ENCODE measurements around the gene CDT1.

CDT1 gene

DNA sequence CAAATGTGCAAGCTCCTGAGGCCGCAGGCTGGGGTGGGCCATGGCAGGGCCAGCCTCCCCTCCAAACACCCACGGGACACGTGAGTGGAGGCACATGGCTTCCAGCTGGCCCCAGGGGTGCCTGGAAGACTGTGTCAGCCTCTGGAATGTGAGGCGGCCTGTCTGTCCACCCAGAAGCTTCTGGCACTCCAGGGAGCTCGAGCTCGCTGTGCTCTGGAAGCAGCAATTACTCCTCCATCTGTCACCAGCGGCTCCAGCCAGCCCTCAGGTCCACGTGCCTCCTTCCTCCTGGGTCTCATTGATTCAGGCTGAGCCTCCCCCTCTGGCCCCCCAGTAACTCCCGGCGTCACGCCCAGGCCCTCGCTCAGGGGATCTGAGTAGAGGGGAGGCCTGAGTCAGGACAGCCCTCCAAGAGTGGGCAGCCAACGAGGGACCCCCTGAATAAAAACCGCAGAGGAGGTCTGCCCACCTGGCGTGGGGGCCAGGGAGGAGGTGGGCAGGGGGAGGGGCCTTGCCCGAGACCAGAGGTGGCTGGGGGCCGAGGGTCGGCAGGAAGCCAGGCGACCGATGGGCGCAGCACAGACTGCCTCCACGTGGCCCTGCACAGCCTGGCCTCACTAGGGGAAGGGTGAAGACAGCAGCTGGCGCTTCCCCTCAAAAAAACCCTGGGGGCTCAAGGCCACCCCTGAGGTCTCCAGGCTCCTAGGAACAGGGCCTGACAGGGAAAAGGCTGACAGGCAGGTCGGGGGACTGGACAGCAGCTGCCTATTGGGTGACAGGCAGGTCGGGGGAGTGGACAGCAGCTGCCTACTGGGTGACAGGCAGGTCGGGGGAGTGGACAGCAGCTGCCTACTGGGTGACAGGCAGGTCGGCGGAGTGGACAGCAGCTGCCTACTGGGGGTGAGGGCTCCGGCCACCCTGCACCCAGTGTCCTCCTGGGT, 30.4 kb upstream of the CDT1 start:
- peaks cover 19% of the 10 kb centered on the region for H3K4me1 ChIP-seq (ENCODE audit: insufficient read depth, low read length)

DNA sequence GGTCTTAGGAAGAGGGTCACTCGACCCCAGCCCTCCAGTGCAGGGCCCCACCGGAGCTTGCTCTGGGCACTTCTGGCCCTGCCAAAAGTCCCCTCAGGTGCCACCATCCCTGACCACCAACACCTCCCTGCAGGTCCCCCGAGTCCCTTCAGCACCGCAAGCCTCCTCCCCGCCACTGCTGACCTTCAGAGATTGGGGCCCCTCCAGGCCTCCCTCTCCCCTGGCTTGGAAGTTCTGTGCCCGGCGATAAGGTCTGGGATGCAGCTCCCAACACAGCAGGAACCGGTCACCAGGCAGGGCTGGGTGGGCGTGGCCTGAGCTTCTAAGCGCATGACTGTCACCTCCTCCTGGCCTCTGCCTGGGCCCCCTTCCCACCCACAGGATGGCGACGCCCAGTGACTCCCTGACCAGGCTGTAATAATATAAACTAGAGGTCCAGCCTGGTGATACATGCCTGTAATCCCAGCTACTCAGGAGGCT, 29.7 kb upstream of the CDT1 start:
- no peak overlapping the region for H2AFZ ChIP-seq (ENCODE audit: low read depth, low read length)
- H3K27me3 ChIP-seq (ENCODE audit: insufficient read depth, low read length): no peaks in the 10 kb centered on the region
- H3K36me3 ChIP-seq (ENCODE audit: insufficient read depth, low read length): no peaks in the 10 kb centered on the region
- no peak overlapping the region for H3K4me3 ChIP-seq (ENCODE audit: low read length)
- no peaks in the 10 kb centered on the region for H3K9me3 ChIP-seq (ENCODE audit: low read length)
- H3K4me1 ChIP-seq (ENCODE audit: insufficient read depth, low read length): peaks cover 17% of the 10 kb centered on the region

More for the DNA sequence above, 30.4 kb upstream of the CDT1 start:
- H3K36me3 ChIP-seq (ENCODE audit: insufficient read depth, low read length): no peaks in the 10 kb centered on the region
- H3K9me3 ChIP-seq (ENCODE audit: low read length): no peaks in the 10 kb centered on the region
- no peaks in the 10 kb centered on the region for H3K27me3 ChIP-seq (ENCODE audit: insufficient read depth, low read length)
- no peak overlapping the region for H2AFZ ChIP-seq (ENCODE audit: low read depth, low read length)
- no peak overlapping the region for H3K4me3 ChIP-seq (ENCODE audit: low read length)

DNA sequence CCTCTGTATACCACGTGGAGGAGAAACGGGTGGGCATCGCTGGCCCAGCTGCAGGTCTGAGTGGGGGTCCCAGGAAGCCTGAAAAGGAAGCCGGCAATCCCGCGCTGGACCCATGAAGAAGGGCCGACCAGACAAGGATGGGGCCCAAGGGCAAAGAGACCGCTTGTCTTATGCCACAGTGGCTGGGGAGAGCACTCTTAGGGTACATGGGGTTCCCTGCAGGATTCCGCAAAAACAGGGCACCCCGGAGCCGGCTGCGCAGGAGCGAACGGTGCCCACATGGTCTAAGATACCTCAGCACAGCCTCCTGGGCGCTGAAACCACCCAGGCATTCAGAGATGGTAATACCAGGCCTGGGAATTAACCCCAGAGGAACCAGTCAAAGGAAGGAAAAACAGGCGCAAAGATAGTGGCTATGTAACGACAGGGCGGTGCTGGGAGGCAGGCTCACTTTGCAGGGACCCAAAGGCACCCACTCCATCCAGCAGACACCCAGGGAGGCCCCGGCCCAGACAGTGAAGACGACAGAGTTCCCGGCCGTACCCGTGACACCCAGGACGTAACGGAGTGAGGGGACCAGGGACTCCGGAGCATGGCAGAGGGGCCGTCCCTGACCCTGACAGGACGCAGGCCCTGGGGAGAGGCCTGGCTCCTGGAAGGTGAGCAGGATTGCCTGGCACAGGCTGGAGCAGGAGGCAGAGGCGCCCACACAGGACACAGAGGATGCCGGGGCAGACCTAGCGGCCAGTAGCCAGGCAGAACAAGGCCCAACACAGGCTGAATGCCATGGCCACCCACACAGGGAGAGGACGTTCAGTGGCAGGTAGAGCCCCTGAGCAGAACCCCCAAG, 28.8 kb upstream of the CDT1 start:
- H3K4me1 ChIP-seq (ENCODE audit: insufficient read depth, low read length): peaks cover 17% of the 10 kb centered on the region
- no peaks in the 10 kb centered on the region for H3K9me3 ChIP-seq (ENCODE audit: low read length)
- no peak overlapping the region for H3K4me3 ChIP-seq (ENCODE audit: low read length)
- no peaks in the 10 kb centered on the region for H3K36me3 ChIP-seq (ENCODE audit: insufficient read depth, low read length)
- H2AFZ ChIP-seq (ENCODE audit: low read depth, low read length): no peak overlapping the region
- H3K27me3 ChIP-seq (ENCODE audit: insufficient read depth, low read length): no peaks in the 10 kb centered on the region

DNA sequence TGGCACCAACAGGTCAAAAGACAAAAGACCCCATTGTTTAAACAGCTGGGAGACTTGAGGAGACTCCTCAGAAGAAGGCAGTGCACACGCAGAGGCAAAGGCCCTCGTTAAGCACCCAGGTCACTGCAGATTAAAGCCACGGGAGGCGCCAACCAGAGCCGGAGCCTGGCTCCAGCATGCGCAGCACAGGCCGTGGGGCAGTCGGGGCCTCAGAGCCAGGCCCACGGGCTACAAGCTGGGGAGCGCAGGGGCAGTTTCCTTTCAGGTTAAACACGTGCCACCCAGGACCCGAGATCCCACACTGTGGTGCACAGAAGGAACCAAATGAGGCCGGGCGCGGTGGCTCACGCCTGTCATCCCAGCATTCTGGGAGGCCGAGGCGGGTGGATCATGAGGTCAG, 27.8 kb upstream of the CDT1 start:
- Histone ChIP-seq H3K9me3 (ENCODE audit: low read length) (no peaks in the 10 kb centered on the region), H2AFZ (ENCODE audit: low read depth, low read length) (no peak overlapping the region), H3K36me3 (ENCODE audit: insufficient read depth, low read length) (no peaks in the 10 kb centered on the region), H3K4me1 (ENCODE audit: insufficient read depth, low read length) (peaks cover 15% of the 10 kb centered on the region), H3K27me3 (ENCODE audit: insufficient read depth, low read length) (no peaks in the 10 kb centered on the region), H3K4me3 (ENCODE audit: low read length) (no peak overlapping the region)

DNA sequence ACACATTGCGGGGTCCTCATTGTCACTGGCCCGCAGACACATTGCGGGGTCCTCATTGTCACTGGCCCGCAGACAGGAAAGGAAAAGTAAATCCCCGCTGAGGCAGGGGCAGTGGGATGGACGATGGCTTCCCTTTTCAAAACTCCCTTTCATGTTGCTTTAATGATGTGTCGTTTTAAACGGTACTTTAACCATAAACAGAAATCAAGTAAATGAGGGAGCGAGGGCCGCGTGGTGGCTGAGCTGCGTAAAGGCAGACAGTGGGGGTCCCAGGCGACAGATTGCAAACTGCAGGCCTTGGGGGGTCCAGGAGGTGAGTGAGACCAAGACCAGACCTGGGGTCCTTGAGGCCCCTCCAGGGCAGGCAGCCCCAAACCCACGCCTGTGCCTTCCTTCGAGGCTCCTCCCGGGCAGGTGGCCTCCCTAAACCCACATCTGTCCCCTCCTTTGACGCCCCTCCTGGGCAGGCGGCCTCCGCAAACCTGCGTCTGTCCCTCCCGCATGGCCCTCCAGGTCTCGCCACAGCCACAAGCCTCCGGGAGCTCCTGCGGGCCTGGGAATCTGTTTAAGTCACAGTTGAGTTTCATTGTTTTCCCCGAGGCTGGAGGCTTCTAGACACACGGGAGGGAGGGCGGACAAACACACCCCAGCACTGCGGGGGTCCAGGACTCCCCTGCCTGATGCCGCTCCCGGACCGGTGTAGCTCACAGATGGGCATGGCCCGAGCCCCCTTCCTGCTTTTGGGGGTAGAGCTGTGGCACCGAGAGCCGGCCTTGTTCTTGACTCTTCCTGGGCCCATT, 25.9 kb upstream of the CDT1 start:
- no peaks in the 10 kb centered on the region for H3K36me3 ChIP-seq (ENCODE audit: insufficient read depth, low read length)
- peaks cover 13% of the 10 kb centered on the region for H3K27me3 ChIP-seq (ENCODE audit: insufficient read depth, low read length)
- peaks cover 12% of the 10 kb centered on the region for H3K4me1 ChIP-seq (ENCODE audit: insufficient read depth, low read length)
- H3K9me3 ChIP-seq (ENCODE audit: low read length): no peaks in the 10 kb centered on the region
- H3K4me3 ChIP-seq (ENCODE audit: low read length): no peak overlapping the region
- no peak overlapping the region for H2AFZ ChIP-seq (ENCODE audit: low read depth, low read length)

DNA sequence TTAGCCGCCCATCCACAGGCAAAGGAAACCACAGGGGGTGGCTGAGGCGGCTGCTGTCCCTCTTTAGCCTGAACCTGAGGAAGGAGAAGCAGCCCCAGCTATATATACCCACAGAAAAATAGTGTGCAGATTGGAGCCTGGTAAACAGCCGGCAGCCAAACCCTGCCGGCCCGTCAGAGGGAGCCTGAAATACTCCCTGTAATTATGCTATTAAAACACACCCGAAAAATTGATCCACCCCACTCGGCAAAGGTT, 25.4 kb upstream of the CDT1 start:
- Histone ChIP-seq H3K27me3 (ENCODE audit: insufficient read depth, low read length) (peaks cover 18% of the 10 kb centered on the region), H3K4me1 (ENCODE audit: insufficient read depth, low read length) (peaks cover 9% of the 10 kb centered on the region), H3K4me3 (ENCODE audit: low read length) (no peak overlapping the region), H2AFZ (ENCODE audit: low read depth, low read length) (no peak overlapping the region), H3K9me3 (ENCODE audit: low read length) (no peaks in the 10 kb centered on the region), H3K36me3 (ENCODE audit: insufficient read depth, low read length) (no peaks in the 10 kb centered on the region)

DNA sequence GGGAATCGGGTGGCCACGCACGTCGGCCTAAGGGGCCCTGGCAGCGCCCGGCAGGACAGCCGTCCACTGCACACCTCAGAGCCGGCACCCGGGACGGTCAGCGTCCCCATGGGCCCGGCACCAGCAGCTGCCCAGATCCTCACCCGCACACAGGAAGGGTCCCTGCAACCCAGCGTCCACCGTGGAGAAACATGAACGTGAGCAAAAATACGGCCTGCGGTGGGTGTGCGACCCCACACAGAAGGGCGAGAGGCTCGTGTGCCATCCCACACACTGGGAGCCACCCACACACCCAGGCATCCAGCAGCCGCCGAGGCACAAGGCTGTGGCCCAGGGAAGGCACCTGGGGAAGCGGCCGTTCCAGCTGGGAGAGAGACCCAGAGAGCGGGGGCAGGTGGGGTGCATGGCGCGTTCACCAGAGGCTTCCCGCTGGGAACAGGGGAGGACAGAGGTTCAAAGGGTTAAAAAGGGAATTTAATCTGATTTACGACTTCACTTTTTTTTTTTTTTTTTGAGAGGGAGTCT, 25.0 kb upstream of the CDT1 start:
- peaks cover 4% of the 10 kb centered on the region for H3K4me1 ChIP-seq (ENCODE audit: insufficient read depth, low read length)
- H3K36me3 ChIP-seq (ENCODE audit: insufficient read depth, low read length): no peaks in the 10 kb centered on the region
- no peak overlapping the region for H3K4me3 ChIP-seq (ENCODE audit: low read length)
- peaks cover 22% of the 10 kb centered on the region for H3K27me3 ChIP-seq (ENCODE audit: insufficient read depth, low read length)
- no peaks in the 10 kb centered on the region for H3K9me3 ChIP-seq (ENCODE audit: low read length)
- no peak overlapping the region for H2AFZ ChIP-seq (ENCODE audit: low read depth, low read length)

DNA sequence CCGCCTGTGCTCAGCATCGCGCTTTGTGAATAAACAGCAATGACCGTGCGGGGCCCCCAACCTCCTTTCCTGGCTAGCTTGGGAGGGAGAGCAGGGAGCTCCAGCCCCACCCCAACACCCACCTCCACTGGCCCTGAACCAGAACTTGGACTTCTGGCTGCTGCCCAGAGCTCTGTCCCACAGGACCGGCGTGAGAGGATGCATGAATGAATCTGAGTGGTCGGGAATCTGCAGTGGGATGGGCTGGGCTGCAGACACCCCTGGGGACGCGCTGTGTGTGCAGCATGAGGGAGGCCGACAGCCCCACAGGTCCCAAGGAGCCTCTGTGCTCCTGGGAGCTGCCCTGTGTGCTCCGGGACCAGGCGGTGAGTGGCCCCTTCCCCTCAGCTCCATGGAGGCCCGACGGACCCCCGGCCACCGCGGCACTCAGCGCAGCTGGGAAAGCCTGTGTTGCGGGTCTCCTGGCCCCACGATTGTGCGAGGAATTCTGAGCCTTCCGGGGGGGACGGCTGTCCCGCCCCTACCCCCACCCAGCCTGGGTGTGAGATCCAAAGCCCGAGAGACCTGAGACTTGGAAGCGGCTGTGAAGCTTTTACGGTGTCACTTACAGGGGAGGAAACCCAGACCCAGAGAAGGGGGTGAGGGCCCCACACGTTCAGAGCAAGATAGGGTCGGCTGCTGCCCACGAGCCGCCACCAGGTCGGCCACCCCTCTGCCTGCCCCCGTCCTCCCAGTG, 24.0 kb upstream of the CDT1 start:
- no peaks in the 10 kb centered on the region for H3K9me3 ChIP-seq (ENCODE audit: low read length)

DNA sequence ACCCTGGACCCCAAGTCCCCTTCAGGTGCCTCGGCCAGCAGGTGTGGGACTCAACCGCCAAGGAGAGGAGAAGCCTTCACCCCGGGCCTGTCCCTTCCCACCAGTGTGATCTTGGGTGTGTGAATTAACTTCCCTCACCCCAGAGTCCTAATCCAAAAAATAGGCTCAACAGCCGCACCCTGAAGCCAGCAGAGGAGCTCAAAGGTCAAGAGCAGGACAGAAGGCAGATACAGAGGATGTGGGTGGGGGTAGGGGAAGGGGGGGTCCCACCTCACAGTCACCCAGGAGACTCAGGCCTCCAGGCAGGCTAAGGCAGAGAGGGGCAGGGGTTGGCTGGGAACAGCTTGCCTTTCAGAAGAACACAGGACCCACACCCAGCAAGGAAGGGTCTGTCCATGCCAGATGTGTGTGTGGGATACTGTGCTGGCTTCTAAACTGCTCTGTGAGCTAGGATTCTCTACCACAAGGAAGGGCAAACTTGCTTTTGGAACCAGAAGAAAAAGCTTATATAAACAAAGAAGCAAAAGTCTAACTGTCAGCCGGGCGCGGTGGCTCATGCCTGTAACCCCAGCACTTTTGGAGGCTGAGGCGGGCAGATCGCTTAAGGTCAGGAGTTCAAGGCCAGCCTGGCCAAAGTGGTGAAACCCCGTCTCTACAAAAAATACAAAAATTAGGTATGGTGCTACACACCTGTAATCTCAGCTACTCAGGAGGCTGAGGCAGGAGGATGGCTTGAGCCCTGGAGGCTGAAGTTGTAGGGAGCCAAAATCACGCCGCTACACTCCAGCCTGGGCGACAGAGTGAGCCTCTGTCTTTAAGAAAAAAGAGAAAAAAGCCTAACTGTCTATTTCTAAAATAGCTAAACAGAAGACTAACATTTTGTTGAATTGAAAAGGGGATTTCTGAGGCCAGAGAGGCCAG, 23.2 kb upstream of the CDT1 start:
- Histone ChIP-seq H3K4me3 (ENCODE audit: low read length) (no peak overlapping the region), H3K27me3 (ENCODE audit: insufficient read depth, low read length) (peaks cover 28% of the 10 kb centered on the region), H3K4me1 (ENCODE audit: insufficient read depth, low read length) (no peaks in the 10 kb centered on the region), H3K36me3 (ENCODE audit: insufficient read depth, low read length) (no peaks in the 10 kb centered on the region), H3K9me3 (ENCODE audit: low read length) (no peaks in the 10 kb centered on the region), H2AFZ (ENCODE audit: low read depth, low read length) (no peak overlapping the region)

More for the DNA sequence above, 24.0 kb upstream of the CDT1 start:
- H3K4me3 ChIP-seq (ENCODE audit: low read length): no peak overlapping the region
- no peaks in the 10 kb centered on the region for H3K4me1 ChIP-seq (ENCODE audit: insufficient read depth, low read length)
- H2AFZ ChIP-seq (ENCODE audit: low read depth, low read length): no peak overlapping the region
- H3K27me3 ChIP-seq (ENCODE audit: insufficient read depth, low read length): peaks cover 28% of the 10 kb centered on the region
- H3K36me3 ChIP-seq (ENCODE audit: insufficient read depth, low read length): no peaks in the 10 kb centered on the region

DNA sequence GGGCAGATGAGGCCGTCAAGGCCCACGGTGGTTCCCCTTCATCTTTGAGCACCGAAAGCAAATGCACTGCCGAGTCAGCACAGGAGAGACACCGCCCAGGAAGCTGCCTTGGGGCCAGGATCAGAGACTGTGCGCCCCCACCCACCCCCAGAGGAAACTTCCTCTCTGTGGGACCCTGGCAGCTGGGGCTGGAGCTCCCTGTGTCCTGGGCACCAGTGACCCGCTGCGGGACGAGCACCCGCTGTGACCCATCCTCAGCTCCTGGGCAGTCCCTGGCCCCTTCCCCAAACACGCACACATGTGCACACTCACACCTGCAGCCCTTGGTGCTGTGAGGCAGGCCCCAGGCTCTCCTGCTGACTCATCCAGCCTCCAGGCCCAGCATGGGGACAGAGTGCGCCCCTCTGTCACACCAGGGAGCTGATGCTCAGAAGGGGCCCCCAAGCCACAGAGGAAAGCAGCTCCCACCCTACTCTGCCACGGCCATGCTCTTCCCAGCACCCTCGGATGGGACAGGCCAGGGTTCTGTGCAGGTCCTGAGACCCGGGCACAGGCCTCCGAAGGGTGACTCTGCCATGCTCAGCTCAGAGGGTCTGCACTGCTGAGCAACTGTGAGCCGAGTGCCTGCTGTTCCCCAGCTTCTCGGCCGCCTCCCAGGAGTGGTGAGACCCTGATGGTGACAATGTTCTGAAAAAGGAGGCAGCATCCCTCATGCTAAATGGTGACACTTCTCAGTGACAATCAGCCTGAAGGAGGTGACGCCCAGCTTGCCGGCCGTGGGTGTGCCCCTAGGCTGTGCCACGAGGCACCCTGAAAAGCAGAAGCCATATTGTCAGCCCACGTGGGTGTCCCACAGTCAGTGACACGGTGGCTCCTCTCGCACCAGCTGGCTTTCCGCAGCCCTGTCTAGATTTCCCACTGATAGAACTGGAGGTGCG, 22.2 kb upstream of the CDT1 start:
- Histone ChIP-seq H3K4me3 (ENCODE audit: low read length) (no peak overlapping the region), H3K36me3 (ENCODE audit: insufficient read depth, low read length) (no peaks in the 10 kb centered on the region), H3K9me3 (ENCODE audit: low read length) (no peaks in the 10 kb centered on the region), H2AFZ (ENCODE audit: low read depth, low read length) (no peak overlapping the region), H3K4me1 (ENCODE audit: insufficient read depth, low read length) (no peaks in the 10 kb centered on the region), H3K27me3 (ENCODE audit: insufficient read depth, low read length) (peaks cover 32% of the 10 kb centered on the region)

Data from neuron (in vitro differentiated cells).